Muscle of arm (tissue), 12 donors: ENCODE data around the gene PCNX1. TPM values are rescaled to one million over a fixed set of nuclear protein-coding genes. Genes with fewer than 3 reads are reported as not detected.

ENCODE experiments used
- DNase-seq: peaks from one replicate; pipeline ENCODE4 v3.0.0-alpha.2; 2013
- polyA plus RNA-seq, 12 donors: library from polyadenylated mRNA; unstranded; fragments of 120-200 nt; gene quantifications; one replicate each; pipeline ENCODE4 v1.2.1, GENCODE V29; 2013; ENCODE audit not compliant: insufficient read length in 12 of 12

The PCNX1 gene
- polyA plus RNA-seq, 12 donors: 15.5 to 35.9 (median 26.2) TPM; not detected in 1

DNA sequence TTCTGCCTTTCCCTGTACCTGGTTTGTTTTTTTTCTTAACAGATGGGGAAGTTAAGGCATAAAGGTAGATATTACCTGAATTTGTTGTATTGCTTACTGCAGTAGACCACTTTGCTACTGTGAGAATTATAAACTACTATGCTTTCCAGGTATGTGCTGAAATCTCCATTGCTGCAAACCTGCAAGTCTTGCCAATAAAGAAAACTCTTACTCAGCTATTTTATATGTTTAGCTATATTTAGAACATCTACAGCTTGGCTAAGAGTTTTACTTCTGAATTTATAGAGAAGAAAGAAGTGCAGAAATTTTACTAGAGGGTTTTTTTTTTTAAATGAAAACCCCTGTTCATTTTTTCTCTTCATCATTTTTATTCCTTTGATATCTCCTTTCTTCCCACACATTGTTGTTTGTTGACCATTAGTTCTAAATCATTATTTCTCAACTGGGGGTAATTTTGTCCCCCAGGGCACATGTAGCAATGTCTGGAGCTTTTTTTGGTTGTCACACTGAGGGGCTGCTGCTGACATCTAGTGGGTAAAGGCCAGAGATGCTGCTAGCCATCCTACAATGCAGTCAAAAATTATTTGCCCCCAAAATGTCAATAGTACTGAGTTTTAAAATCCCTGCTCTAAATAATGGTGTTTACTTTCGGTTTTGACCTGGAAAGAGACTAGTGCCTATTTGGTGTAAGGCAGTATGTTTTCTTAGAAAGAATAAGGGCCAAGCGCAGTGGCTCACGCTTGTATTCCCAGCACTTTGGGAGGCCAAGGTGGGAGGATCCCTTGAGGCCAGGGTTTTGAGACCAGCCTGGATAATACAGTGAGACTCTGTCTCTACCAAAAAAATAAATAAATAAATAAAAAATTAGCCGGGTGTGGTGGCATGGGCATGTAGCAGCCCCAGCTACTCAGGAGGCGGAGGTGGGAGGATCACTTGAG, 48.6 kb downstream of the PCNX1 start:
- DNase-seq: peak; percentile 16

DNA sequence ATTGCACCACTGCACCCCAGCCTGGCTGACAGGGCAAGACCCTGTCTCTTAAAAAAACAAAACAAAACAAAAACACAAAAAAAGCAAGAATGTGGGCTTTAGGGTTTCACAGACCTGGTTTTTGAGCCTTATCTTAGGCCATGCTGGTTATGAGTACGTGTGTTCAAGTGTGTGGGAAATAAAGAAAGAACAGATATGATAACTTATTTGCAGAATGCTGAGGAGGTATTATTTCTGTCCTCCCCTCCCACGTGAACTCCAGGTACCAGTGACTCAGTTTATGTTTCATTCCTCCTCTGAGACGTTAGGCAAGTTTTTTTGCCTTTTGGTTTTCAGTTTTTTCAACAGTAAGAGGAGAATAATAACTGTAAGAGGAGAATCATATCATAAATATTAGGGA, 49.3 kb downstream of the PCNX1 start:
- DNase-seq: no peak

DNA sequence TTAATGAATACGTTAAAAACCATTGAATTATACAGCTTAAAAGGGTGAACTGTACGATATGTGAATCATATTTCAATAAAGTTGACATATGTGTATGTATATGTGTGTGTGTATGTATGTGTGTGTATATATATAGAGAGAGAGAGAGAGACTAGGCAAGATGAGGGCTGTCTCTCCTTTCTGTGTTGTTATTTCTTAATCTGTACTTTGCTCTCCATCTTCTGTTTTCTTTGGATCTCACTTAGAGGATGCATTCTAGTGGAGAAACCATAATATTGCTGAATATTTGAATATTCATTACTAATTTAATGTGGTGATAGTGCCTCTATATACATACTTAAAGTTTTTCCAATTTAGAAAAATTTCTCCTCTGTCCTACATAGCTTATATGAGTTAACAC, 50.5 kb downstream of the PCNX1 start:
- DNase-seq: no peak

DNA sequence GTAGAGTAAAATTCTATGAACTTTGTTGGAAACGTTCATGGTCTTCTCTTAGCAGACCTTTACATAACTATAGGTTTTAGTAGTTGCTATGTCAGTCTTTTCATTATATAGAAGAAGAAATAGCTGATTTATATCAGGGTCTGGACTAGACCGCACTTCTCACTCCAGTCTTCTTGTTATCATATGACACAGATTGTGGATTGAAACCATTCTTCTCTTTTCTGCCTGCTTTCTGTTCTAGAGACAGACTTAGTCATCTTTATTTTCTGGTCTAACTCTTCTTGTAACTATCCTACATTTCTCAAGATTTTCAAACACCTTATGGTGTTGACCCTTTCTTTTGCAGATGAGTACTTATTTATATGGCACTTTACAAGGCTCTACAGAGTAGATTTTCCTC, 55.7 kb downstream of the PCNX1 start:
- DNase-seq: no peak

DNA sequence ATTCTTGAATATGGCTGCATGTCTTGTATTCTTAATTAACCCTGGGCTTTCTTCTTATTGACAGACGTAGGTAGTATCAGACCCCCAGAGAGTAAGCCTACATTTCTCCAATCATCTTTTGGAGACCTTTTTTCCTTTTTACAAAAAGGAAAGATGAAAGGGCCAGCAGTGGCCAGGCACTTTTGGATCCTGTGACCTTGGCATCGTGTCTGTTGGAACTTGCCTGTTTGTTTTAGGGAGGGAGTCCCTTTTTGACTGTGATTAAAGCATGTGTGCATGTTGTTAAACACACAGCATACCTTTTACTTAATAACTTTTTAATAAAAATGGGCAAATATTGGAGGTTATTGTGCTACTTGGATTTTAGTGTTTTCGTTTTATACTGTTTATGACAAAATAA, 57.2 kb downstream of the PCNX1 start:
- DNase-seq: no peak

DNA sequence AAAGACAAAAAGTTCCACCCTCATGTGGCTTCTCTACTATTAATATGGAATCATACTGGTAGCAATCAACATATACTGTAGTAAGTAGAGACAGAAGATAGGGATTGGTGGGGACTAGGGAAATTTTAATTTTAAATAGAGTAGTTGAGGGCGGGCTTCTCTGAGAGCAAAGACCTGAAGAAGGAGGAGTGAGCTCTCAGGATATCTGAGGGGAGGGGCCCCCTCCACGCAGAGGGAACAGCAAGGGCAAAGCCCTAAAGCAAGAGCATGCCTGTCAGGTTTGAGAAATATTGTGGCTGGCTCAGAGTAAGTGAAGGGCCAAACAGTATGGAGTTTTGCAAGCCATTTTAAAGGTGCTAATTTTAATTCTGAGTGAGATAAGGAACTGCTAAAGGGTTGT, 64.3 kb downstream of the PCNX1 start:
- no peak for DNase-seq

DNA sequence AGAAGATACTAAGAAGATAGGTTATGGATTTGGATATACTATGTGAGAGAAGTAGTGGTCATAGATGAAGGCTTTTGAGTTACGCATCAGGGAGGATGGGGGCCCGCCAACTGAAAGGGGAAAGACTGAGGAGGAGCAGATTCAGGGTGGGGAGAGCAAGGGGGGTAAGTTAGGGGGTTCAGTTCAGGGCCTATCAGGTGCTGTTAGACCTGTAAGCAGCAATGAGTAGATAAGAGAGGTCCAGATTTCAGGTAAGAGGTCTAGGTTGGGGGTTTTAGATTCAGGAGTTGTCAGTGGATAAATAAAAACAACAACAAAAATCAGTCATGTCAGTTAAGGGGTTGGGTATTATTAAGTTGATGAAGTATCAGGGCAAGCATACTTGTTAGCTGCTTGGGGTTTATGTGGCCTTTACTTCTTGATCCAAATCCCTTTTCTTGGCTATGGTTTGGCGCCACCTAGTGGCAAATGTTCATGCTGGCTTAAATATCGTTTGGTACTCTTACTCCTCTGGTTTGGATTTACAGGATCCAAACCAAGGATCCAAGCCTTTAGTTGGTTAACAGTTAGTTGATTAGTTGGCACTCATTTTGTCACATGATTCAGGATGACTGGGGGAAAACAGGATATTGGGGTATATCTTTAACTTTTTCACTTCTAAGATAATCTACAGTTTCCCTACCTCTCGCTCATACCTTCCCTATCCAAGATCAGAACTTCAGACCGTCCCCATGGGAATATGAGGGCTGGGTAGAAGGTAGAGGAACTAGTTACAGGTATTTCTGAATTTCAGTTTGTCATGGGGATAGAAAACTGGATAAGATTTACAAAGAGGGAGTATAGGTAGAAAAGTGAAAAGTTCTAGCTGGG, 65.1 kb downstream of the PCNX1 start:
- peak; percentile 89 for DNase-seq

DNA sequence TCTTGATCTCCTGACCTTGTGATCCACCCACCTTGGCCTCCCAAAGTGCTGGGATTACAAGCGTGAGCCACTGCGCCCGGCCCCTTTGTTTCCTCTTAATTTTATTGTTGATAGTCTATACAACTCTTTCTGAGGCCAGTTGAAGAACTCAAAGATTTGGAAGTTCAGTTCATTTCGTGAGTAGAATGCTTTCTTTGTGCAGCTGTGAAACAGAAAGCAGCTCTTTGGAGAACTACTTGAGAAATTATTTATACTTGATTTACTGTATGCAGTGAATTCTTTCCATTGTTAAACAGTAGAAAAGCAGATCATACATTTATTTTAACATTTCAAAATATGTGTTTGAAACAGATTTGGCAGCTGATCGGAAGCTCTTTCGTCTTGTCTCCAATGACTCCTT, 69.3 kb downstream of the PCNX1 start:
- DNase-seq: no peak

DNA sequence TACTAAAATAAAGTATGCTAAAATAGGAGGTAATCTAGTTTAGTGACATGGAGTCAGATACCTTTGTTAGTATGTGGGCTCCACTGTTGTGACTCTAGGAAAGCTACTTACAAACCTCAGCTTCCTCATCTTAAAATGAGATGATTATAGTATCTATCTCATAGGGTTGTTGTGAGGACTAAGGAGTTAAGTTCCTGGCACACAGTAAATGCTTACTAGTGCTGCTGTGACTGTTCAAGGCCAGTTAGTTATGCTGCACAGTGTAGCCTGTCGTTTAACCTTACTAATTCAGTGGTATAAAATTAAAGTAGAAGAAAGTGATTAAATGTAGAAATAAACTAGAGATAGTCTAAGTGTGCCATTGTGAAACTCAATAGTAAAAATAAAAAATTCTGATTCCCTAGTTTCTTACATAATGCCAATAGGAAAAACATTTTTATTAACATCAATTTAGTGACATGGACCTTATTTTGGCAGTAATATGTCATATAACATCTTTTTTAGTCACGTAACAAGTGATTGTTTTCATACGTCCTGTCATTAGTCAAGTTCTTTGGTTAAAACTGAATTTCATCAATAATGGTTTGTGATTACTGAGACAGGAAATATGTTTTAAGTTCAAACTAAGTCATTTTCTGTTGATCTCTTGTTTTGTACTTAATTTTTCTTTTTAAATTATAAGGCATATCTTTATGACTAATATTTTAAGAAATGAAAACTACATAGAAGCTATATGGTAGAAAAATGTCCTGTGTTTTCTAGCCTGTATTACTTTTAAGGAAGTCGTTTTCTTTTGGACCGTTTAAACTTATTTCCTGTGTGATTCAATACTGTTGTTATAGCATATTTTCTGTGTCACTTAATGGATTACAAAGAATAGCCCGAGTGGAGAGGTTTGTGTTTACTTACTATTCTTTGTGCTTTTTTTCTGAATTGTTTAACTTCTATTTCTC, 74.0 kb downstream of the PCNX1 start:
- no peak for DNase-seq

DNA sequence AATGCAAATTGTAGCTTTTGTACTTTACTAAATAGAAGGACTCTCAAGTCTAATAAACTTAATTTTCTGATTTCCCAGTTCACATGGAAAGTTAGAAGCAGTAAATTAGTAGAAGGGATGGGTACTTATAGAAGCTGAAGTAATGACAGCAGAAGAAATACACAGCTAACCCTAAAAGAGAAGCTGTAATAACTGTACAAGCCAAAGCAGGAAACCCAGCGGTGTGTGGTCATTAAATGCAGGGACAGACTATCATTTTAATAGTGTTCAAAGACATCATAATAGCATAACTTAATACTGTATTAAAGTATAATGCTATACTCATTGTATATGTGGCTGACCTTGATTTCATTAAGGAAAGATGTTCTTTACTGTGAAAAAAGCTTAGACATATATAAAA, 74.9 kb downstream of the PCNX1 start:
- DNase-seq: no peak

DNA sequence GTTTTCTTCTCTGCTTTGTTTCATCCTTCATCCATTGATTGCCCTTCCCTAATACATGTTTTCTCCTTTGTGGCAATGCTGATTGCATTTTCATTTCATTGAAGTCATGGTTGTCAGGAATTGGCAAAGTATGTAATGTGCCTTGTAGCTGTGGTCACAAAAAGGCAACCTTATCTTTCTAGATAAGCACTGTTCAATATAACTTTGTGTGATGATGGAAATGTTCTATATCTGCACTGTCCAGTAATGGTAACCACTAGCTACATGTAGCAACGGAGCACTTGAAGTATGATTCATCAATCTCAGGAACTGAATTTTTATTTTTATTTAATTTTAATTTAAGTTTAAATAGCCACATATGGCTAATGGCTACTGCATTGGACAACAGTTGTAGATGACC, 79.8 kb downstream of the PCNX1 start:
- DNase-seq: no peak

DNA sequence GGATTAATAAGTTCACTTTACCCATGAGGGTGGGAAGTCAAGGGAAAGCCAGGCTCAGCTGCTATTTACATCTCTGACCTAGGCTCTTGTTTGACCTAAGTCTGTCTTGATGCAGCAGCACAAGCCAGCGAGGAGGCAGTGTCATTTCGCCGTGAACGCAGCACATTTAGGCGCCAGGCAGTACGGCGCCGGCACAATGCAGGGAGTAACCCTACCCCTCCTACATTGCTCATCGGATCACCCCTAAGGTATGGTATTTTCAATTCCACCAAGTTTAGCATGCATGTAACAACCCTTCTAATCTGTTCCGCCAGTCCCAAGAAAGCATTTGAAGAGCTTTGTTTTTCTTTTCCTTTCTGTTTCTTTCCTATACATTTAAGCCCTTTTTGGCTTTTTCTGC, 81.2 kb downstream of the PCNX1 start:
- DNase-seq: no peak

DNA sequence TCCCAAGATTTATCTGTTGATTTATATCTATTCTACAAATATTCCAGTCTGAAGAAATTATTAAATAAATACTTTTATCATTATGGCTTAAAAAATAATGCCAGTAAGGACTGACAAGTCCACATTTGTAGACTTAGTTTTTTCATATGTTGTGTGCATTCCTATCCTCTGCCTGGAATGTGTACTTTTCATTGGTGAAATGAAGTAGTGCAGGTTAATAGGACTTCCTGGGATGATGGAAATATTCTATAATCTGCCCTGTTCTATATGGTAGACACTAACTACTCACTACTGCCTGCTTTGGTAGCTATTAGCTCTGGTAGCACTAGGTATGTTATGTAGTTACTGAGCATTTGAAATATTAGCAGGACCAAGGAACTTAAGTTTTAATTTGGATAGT, 86.7 kb downstream of the PCNX1 start:
- no peak for DNase-seq

DNA sequence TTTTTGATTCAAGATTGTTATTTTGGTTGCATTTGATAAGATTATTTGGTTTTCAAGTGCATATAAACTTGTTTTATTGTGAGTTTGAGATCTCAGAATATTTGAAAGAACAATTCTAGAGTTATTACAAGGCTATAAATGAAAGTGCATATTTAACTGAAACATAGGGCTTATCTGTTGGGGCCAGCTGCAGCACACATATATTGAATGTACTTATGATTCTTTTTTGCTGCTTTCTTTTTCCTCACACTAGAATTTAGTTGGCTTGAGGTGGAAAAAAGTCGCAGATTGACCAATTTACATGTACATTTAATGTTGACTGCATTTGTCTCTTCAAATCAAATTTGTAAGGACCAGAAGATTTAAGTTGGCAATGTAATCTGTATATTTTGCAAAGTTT, 88.0 kb downstream of the PCNX1 start:
- DNase-seq: no peak

DNA sequence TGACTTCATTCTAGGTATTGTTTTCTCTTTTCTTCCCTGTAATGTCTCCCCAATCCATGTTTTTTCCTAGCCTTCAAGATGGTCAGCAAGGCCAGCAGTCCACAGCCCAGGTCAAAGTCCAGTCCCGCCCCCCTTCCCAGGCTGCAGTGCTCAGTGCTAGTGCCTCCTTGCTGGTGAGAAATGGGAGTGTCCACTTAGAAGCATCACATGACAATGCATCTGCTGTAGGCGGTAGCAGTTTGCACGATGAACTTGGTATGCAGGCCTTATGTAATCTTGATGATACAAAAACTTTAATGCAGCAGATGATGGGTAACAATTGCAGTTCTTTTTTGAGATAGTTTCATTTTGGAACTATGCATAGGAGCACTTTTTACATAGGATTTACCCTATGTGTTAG, 88.4 kb downstream of the PCNX1 start:
- DNase-seq: no peak

DNA sequence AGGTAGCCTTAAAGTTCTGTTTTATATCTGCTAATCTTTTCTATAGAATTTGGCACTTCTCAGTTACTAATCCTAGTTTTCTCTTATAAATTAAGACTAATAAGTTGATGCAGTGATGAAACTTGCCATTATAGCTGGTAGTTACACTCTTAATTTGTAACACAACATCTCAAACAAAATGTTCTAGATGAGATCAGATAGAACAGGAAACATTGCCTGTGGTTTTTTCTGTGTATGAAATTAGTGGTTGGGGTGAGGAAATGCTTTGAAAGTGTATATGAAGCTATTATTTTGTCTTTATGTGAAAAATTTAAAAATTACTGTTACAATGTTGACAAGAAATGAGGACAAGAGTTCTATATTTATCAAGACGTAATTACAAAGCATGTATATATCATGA, 91.9 kb downstream of the PCNX1 start:
- DNase-seq: no peak

DNA sequence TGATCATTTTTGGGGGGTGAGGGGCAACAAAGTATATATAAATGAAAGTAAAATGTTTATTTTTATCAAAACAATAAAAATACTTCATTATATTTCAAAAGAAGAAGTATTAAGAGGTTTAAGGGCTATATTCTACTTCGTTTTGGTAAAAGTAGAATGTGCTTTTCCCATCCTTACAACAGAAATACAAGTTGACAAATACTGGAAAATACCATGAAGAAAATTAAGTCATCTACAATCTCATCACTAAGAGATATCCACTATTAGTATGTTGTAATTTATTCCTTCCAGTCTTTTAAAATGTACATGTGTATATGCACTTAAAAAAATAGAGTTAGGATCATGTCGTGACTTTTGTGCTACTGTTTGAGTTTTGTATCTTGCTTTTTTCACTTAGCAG, 92.8 kb downstream of the PCNX1 start:
- no peak for DNase-seq

DNA sequence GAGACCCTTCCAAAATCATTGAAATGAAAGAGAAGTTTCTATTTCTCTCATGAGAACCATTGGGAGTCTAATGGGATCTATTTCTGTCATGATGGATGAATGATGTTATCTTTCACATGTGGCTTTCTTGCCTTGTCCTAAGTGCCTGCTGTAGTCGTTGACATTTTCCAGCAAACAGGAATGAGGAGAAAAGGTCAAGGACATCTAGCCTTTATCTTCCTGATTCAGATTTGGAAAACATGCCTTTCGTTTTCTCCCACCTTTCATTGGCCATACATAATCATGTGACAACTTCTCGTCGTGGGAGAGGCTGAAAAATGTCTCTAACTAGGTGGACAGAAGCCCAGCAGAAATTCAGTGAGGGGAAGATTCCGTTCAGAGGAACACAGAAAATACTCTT, 94.5 kb downstream of the PCNX1 start:
- DNase-seq: no peak

DNA sequence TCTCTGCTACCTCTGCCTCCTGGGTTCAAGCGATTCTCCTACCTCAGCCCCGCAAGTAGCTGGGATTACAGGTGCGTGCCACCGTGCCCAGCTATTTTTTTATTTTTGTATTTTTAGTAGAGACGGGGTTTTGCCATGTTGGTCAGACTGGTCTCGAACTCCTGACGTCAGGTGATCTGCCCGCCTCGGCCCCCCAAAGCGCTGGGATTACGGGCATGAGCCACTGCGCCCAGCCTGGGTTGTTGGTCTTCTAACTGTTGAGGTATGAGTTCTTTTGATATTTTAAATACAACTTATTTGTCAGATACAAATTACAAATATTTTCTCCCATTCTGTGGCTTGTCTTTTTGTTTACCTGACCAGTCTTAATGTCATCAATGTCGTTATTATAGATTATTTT, 95.9 kb downstream of the PCNX1 start:
- DNase-seq: no peak

DNA sequence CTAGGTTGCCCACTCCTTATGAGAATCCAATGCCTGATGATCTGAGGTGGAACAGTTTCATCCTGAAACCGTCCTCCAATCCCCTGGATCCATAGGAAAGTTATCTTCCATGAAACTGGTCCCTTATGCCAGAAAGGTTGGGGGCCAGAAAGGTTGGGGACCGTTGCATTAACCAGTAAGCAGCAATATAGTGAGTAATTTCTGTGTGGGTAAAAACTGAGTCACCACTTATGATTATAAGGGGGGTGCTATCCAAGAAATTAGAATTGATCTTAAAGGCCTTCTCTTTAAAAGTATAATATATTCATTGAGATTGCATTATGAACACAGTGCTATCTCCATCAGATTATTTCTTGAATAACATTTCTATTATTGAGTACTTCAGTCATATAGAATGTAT, 97.2 kb downstream of the PCNX1 start:
- DNase-seq: no peak

DNA sequence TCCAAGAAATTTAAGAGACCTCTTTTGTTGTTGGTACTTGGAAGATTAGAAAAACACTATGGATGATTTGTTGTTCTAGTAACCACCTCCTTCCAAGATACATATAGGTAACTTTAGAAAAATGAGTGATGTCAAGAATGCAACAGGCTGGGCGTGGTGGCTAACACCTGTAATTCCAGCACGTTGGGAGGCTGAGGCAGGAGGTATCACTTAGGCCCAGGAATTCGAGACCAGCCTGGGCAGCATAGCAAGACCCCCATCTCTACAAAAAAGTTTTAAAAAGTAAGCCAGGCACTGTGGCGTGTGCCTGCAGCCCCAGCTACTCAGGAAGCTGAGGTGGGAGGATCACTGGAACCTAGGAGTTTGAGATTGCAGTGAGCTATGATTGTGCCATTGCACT, 97.8 kb downstream of the PCNX1 start:
- no peak for DNase-seq

DNA sequence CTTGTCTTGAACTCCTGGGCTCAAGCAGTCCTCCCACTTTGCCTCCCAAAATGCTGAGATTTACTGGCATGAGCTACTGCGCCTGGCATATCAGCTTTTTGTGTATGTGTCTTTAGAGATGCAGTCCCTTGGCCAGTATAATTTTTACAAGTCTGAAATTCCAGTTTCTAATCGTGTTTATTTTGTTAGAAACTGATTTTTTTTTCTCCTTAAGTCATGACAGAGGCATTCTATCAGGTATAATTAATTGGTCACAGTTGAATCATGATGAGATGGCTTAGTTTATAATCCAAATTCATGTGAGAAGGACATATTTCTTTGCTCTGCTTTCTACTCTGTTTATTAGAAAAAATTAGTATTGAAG, 98.9 kb downstream of the PCNX1 start:
- DNase-seq: no peak
